Neural progenitor cell (in vitro differentiated cells): ENCODE measurements around the gene RNPEPL1.

Source experiments
- EZH2 ChIP-seq: fragments of 200-600 bp; sonication (generic); IDR thresholded peaks from 2 replicates; pipeline ENCODE4 v1.6.1; 2017; ENCODE audit warnings: antibody characterized with exemption, mild to moderate bottlenecking, moderate library complexity
- EZH2phosphoT487 ChIP-seq: fragments of 200-600 bp; sonication (generic); IDR thresholded peaks from 2 replicates; pipeline ENCODE4 v1.6.1; 2017; ENCODE audit warnings: antibody characterized with exemption
- TF ChIP-seq, protein P1 (sequence below): fragments of 200-600 bp; sonication (generic); IDR thresholded peaks from 2 replicates; pipeline ENCODE4 v1.5.1; 2017; ENCODE audit warnings: antibody characterized with exemption, mild to moderate bottlenecking

DNA sequence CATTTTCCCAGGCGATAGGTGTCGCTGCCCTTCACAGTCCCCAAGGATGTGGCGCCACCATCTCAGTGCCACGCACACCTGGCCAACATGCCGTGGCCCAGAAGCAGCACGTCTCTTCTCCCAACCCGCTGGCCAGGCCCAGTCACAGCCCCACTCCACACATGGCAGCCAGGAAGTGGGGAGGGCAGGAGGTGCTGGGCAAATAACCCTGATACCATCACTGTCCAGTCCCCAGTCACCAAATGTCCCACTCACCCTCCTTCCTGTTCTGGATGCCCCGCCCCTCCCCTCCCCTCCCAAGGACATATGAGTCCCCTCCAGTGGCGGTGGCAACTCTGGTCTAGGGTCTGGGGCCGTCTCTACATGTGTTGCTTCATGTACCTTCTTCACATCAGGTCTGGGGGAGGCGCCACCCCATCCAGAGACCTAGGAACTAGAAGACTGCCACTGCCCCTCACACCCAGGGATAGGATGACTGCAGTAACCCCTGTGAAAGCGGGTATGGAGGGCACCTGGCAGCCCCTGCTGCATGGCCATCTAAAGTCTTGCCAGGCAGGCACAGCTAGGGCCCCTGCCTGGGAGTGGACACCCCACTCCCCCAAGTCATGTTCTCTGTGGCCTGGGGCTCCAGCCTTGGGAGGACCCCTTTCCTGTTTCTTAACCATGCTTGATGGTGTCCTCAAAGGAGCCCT lies 10.9 kb downstream of the RNPEPL1 start:
- TF ChIP-seq, protein P1, sequence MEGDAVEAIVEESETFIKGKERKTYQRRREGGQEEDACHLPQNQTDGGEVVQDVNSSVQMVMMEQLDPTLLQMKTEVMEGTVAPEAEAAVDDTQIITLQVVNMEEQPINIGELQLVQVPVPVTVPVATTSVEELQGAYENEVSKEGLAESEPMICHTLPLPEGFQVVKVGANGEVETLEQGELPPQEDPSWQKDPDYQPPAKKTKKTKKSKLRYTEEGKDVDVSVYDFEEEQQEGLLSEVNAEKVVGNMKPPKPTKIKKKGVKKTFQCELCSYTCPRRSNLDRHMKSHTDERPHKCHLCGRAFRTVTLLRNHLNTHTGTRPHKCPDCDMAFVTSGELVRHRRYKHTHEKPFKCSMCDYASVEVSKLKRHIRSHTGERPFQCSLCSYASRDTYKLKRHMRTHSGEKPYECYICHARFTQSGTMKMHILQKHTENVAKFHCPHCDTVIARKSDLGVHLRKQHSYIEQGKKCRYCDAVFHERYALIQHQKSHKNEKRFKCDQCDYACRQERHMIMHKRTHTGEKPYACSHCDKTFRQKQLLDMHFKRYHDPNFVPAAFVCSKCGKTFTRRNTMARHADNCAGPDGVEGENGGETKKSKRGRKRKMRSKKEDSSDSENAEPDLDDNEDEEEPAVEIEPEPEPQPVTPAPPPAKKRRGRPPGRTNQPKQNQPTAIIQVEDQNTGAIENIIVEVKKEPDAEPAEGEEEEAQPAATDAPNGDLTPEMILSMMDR = no peak
- TF ChIP-seq EZH2 = no peak
- no peak for TF ChIP-seq EZH2phosphoT487
